ENCODE data around the gene IQSEC2.
A peak's percentile ranks its signal among the peaks of the same experiment; 100 is the strongest.

DNA sequence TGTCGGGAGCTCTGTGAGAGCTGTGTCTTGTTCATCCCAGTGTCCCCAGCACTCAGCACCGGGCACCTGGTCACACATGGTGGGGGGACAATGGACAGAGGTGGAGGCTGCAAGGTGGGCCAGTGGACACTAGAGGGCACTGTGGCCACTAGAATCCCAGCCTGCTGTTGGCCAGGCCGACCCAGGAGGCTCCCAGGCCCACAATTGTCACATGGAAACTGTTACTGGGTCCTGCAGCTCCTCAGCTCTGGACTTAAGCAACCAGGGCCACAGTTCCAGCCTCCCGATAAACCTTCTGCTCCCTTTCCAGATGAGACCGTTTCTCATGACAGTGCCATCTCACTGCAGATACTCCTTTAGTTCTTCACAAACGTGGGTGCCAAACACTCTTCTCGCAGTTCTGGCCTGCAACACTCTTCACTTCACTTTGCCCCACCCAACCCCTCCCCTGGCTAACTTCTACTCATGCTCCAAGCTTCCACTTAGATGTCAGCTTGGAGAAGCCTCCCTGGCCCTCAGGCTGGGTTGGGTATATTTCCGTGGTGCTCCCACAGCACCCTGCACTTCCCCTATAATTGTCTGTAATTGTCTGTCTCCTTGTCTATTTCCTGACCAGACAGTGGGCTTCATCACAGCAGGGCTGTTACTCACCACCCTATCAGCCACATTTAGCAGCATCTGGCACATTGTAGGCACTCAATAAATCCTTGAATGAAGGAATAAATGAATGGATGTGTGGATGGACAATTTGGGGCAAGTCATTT lies 3.5 kb upstream of the IQSEC2 start:
- TF ChIP-seq, protein P1, sequence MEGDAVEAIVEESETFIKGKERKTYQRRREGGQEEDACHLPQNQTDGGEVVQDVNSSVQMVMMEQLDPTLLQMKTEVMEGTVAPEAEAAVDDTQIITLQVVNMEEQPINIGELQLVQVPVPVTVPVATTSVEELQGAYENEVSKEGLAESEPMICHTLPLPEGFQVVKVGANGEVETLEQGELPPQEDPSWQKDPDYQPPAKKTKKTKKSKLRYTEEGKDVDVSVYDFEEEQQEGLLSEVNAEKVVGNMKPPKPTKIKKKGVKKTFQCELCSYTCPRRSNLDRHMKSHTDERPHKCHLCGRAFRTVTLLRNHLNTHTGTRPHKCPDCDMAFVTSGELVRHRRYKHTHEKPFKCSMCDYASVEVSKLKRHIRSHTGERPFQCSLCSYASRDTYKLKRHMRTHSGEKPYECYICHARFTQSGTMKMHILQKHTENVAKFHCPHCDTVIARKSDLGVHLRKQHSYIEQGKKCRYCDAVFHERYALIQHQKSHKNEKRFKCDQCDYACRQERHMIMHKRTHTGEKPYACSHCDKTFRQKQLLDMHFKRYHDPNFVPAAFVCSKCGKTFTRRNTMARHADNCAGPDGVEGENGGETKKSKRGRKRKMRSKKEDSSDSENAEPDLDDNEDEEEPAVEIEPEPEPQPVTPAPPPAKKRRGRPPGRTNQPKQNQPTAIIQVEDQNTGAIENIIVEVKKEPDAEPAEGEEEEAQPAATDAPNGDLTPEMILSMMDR (IDR thresholded peaks at IDR 0.05) = peak; percentile 72 to 91 (median 90)
- TF ChIP-seq POLR2A (IDR thresholded peaks at IDR 0.05) = no peak
